ENCODE data around the gene ZFAND2B.

Gene ZFAND2B

GRCh38 chr2:219220652-219221402, 14.2 kb downstream of the ZFAND2B start:
- in situ Hi-C loops (cut with MboI; ENCODE audit: low sequenced_read_pairs, unreplicated experiment) = no loop called here
- DNase-seq (ENCODE audit: low spot score) = no peak
- no peak for TF ChIP-seq CTCF (IDR thresholded peaks at IDR 0.05; ENCODE audit: borderline replicate concordance, control extremely low read depth, extremely low read depth, insufficient read depth, missing control alignments)

GRCh38 chr2:219221957-219222518, 15.5 kb downstream of the ZFAND2B start:
- no peak for TF ChIP-seq CTCF (IDR thresholded peaks at IDR 0.05; ENCODE audit: borderline replicate concordance, control extremely low read depth, extremely low read depth, insufficient read depth, missing control alignments)
- no peak for DNase-seq (ENCODE audit: low spot score)
- in situ Hi-C loops (cut with MboI; ENCODE audit: low sequenced_read_pairs, unreplicated experiment) = no loop called here

GRCh38 chr2:219223831-219224610, 17.4 kb downstream of the ZFAND2B start:
- no peak for DNase-seq (ENCODE audit: low spot score)
- no peak for TF ChIP-seq CTCF (IDR thresholded peaks at IDR 0.05; ENCODE audit: borderline replicate concordance, control extremely low read depth, extremely low read depth, insufficient read depth, missing control alignments)
- in situ Hi-C loops (cut with MboI; ENCODE audit: low sequenced_read_pairs, unreplicated experiment) = no loop called here

- DNase-seq (ENCODE audit: low spot score) = no peak
- no peak for TF ChIP-seq CTCF (IDR thresholded peaks at IDR 0.05; ENCODE audit: borderline replicate concordance, control extremely low read depth, extremely low read depth, insufficient read depth, missing control alignments)
- in situ Hi-C loops (cut with MboI; ENCODE audit: low sequenced_read_pairs, unreplicated experiment) = no loop called here
These were observed 18.8 kb downstream of the ZFAND2B start for GRCh38 chr2:219225350-219225749.

GRCh38 chr2:219228041-219228910, 21.7 kb downstream of the ZFAND2B start:
- TF ChIP-seq CTCF (IDR thresholded peaks at IDR 0.05; ENCODE audit: borderline replicate concordance, control extremely low read depth, extremely low read depth, insufficient read depth, missing control alignments) = no peak
- no peak for DNase-seq (ENCODE audit: low spot score)
- in situ Hi-C loops (cut with MboI; ENCODE audit: low sequenced_read_pairs, unreplicated experiment) = no loop called here

- no peak for TF ChIP-seq CTCF (IDR thresholded peaks at IDR 0.05; ENCODE audit: borderline replicate concordance, control extremely low read depth, extremely low read depth, insufficient read depth, missing control alignments)
- no peak for DNase-seq (ENCODE audit: low spot score)
- in situ Hi-C loops (cut with MboI; ENCODE audit: low sequenced_read_pairs, unreplicated experiment) = no loop called here
These were observed 22.3 kb downstream of the ZFAND2B start for GRCh38 chr2:219228911-219229304.

All from GM13976 (cell line).